ENCODE results near the gene LRRN3. TPM values are rescaled to one million over a fixed set of nuclear protein-coding genes. Genes with fewer than 3 reads are reported as not detected.

Gene LRRN3
- 12.4 and 42.8 TPM in 2 replicates for total RNA-seq

DNA sequence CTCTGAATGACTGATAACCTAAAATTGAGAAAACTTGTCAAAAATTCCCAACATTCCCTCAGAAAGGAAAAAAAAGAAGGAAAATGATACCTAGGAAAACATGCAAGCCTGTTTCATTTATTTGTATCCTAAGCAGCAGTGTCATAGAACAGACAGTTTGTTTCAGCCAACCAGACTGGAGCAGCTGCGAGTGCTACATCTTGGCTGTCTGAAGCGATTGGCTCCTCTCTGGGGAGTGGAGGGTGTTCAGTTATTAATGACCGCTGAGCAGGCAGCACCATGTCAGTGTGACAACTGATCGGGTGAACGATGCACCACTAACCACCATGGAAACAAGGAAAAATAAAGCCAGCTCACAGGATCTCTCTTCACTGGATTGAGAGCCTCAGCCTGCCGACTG, at the start of gene LRRN3:
LRRN3 (plus strand) TSS at position 282 of the 400 bp plus-strand sequence. CDS start 31,646 bp downstream, outside the sequence.

